Stimulated activated CD4-positive, alpha-beta T cell treated with anti-CD3 and anti-CD28 coated beads, Interleukin-1b, Interleukin-23, amount 100 ng/mL, for 24 hours (primary cell): ENCODE data around the gene PGA3.
"Not testable (repeated sequence)": the region's sequence is repeated elsewhere in the genome, so short reads cannot be mapped to it uniquely, and the experiment has no call there.

ENCODE experiments used
- DNase-seq, 4 experiments: peaks; one replicate each; pipeline ENCODE4 v3.0.0-alpha.2; 2020; ENCODE audit warnings: low read depth in 4 of 4, low spot score in 1 of 4

PGA3 gene

DNA sequence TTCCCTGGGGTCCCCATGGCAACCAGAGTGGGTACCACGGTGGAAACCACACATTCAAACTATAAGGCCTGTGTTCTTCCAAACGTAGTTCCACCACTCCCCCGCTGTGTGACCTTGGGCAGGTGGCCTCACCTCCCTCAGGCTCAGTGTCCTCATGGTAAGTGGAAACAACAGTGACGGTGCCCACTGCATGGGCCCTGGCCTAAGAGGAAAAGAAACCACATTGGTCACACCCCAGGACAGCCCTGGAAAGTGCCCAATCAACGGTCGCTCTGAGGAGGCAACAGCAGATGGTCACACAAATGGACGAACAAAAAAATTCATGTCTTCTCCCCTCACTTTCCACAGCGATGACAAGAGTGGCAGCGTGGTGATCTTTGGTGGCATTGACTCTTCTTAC, 44.8 kb downstream of the PGA3 start:
- not testable (repeated sequence) for DNase-seq

DNA sequence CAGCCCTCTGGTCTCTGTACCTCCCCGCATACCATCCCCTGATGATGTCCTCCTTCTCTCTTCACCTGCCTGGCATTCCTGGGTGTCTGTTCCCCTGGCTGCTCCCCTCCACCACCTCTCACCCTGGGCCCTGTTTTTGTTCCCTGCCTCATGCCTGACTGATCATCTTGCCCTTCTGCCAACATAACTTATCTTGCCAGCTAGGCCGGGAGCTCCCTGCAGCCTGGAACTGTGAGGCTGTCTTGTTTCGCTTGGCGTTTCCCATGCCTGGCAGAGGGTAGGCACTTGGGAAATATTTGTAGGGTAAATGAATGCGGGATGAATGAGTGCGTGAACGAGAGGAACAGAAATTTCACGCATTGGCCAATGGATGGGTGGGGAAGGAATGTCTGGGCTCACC, 45.9 kb downstream of the PGA3 start:
- DNase-seq = not testable (repeated sequence)

DNA sequence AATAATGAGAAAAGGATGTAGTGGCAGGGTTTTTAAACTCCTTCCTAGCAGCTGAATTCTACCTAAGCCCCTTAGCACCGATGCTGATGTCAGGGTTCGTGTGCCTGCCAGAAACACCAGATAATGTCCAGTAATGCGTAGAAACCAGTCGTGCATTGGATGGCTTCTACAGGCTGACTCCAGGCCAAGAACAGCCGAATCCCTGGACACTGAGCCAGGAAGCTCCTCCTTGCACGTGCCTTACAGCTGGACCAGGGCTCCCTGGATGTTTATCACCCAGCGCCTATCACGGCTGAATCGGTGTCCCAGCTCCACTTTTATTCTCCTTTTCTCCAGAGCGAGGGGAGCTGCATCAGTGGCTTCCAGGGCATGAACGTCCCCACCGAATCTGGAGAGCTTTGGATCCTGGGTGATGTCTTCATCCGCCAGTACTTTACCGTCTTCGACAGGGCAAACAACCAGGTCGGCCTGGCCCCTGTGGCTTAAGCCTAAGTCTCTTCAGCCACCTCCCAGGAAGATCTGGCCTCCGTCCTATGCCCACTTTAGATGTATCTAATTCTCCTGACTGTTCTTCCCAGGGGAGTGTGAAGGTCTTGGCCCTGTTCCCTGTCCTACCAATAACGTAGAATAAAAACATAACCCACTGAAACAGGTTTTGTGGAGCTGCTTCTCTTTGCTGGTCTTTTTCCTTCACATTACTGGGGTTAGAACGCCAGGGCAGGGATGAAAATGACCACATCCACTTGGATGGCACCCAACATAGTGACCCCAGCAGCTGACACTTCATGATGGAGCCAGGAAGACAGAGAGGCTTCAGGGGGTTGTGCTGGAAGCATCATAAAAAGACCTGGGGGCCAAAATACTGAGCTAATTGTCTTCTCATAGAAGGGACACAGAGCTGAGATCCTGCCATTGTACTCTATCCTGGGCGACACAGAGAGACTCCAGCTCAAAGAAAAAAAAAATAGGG, 47.8 kb downstream of the PGA3 start:
- DNase-seq = not testable (repeated sequence)

DNA sequence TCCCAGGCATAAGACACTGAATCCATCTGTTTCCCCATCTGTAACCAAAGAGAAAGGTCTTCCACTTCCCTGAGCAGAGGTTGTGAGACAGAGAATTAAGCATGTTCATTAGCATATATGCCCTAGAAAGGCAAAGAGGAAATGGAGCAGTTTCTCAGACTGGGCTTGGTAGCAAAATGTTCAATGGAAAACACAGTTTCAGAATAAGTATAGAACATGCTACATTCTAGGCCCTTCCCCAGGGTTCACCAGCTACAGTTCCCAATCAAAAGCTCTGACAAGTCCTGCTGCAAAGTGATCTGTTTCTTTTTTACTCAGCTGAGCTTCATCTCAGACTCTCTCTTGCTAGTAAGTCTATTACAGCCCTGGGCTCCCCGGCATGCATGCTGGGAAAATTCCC, 49.0 kb downstream of the PGA3 start:
- not testable (repeated sequence) for DNase-seq

DNA sequence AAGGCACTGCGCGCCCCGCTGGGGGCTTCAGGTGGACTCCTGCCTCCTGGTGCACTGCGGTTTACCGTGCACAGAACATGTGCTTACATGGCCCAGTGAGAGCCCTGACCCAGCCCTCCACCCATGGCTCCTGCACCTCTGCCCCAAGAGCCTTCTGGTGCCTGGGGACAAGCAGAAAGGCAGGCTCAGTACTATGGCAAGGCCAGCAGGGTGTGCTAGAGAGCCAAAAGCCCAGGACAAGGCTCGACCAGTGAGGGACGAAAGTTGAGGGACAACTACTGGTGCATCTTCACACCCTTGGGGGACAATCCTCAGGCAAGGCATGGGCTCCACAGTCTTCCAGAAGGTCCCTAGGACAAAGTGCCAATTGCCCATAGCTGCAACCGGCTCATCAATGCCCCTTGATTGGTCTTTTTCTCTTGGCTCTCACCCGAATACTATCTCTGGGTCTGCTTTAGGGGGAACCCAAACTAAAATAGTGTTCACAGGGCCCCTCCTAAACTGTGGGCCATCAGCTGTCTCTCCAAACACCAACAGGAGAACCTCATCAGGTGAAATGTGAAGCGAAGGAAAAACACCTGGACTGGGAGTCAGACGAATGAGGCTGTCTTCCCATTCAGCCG, 51.2 kb downstream of the PGA3 start:
- peak; percentile 25 to 49 (median 40) for DNase-seq

DNA sequence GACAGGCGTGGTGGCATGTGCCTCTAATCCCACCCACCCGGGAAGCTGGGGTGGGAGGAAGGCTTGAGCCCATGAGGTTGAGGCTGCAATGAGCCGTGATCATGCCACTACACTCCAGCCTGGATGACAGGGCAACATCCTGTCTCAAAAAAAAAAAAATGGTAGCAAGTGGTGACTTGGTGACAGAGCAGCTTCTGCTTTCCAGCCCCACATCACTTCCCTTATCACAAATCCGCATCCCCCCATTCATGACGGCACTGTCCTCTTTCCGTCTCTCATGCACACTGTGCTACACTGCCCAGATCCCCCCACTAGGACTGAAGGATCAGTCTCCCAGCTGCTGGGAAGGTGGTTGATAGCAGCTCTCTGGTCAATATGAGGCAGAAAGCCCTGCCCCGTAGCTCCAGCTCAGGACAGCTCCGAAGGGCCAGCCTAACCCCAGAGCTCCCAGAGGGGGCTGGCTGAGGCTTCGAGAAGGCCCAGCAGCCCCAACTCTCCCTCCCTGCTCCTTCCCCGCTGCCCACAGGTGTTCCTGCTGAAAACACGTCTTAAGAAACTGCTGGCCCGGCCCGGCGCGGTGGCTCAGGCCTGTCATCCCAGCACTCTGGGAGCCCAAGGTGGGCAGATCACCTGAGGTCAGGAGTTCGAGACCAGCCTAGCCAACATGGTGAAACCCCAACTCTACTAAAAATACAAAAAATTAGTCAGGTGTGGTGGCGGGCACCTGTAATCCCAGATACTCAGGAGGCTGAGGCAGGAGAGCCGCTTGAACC, 53.6 kb downstream of the PGA3 start:
- DNase-seq = no peak

DNA sequence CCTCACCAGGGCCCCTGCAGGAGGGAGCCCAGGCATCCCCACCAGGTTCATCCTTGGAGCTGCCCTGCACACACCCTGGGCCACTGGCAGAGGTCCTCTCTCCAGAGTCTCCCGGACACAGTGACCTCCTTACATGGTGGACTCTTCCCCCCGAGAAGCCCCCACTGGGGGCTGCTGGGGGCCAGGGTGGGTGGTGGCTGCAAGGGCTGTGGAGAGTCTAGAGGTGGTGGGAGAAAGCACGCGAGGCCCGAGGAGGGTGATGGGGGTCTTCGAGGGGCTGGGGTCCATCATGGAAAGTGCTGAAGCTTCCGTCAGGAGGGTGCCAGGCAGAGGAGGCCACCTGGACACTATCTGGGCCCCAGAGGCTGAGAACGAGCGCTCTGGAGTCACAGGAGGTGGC, 55.2 kb downstream of the PGA3 start:
- DNase-seq = no peak

DNA sequence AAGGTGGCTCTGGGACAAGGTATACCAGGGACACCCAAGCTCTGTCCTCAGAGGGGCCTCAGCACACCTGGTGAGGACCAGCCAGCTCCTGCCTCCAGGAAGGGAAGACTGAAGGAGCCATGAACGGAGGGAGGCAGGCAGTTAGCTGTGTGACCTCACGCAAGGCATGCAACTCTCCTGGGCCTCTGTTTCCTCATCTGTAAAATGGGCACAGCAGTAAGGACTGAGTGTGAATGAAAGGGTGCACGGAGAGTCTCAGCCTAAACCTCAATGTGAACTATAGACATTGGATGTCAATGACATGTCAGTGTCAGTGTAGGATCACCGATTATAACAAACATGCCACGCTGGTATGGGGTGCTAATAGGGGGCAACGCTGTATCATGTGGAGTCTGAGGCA, 56.0 kb downstream of the PGA3 start:
- no peak for DNase-seq
